Neutrophil (primary cell): ENCODE data around the gene HTRA1.

Source experiments
- H3K27ac ChIP-seq: fragments of 200-600 bp; sonication (generic); 2 replicates; pipeline ENCODE4 v1.5.1; 2016; ENCODE audit warnings: mild to moderate bottlenecking, moderate library complexity
- H3K27me3 ChIP-seq: fragments of 200-600 bp; sonication (generic); 2 replicates; pipeline ENCODE4 v1.6.0; 2016; ENCODE audit warnings: mild to moderate bottlenecking
- H3K36me3 ChIP-seq: fragments of 200-600 bp; sonication (generic); 2 replicates; pipeline ENCODE4 v1.5.1; 2017
- H3K4me1 ChIP-seq, 2 experiments: fragments of 200-600 bp in 1 of 2; sonication (generic) in 1 of 2; 1 replicate in 1 of 2; 2 replicates in 1 of 2; pipeline versions ENCODE4 v1.5.1 to v1.6.1; 2013 to 2016; ENCODE audit warnings: low read depth in 1 of 2, low read length in 1 of 2, mild to moderate bottlenecking in 1 of 2, moderate library complexity in 1 of 2; ENCODE audit not compliant: control insufficient read depth in 1 of 2, insufficient read depth in 1 of 2
- H3K4me3 ChIP-seq, 2 experiments: fragments of 200-600 bp in 1 of 2; sonication (generic) in 1 of 2; 1 replicate in 1 of 2; 2 replicates in 1 of 2; pipeline ENCODE4 v1.5.1; 2013 to 2016; ENCODE audit warnings: low read depth in 1 of 2, low read length in 1 of 2, mild to moderate bottlenecking in 1 of 2, moderate library complexity in 1 of 2
- H3K9me3 ChIP-seq: fragments of 200-600 bp; sonication (generic); 2 replicates; pipeline ENCODE4 v1.5.1; 2016
- TF ChIP-seq, protein P1 (sequence below): fragments of 200-600 bp; sonication (generic); IDR thresholded peaks from 2 replicates; pipeline ENCODE4 v1.5.1; 2016; ENCODE audit warnings: antibody characterized with exemption

Gene HTRA1

GRCh38 chr10:122507616-122508015 lies 46.3 kb downstream of the HTRA1 start:
- Histone ChIP-seq H3K27me3 (no peaks in the 10 kb centered on the region), H3K9me3 (no peaks in the 10 kb centered on the region), H3K36me3 (no peaks in the 10 kb centered on the region), H3K4me3 (no peak overlapping the region), H3K27ac (no peak overlapping the region), H3K4me1 (no peaks in the 10 kb centered on the region)
- TF ChIP-seq, protein P1, sequence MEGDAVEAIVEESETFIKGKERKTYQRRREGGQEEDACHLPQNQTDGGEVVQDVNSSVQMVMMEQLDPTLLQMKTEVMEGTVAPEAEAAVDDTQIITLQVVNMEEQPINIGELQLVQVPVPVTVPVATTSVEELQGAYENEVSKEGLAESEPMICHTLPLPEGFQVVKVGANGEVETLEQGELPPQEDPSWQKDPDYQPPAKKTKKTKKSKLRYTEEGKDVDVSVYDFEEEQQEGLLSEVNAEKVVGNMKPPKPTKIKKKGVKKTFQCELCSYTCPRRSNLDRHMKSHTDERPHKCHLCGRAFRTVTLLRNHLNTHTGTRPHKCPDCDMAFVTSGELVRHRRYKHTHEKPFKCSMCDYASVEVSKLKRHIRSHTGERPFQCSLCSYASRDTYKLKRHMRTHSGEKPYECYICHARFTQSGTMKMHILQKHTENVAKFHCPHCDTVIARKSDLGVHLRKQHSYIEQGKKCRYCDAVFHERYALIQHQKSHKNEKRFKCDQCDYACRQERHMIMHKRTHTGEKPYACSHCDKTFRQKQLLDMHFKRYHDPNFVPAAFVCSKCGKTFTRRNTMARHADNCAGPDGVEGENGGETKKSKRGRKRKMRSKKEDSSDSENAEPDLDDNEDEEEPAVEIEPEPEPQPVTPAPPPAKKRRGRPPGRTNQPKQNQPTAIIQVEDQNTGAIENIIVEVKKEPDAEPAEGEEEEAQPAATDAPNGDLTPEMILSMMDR, result no peak

DNA sequence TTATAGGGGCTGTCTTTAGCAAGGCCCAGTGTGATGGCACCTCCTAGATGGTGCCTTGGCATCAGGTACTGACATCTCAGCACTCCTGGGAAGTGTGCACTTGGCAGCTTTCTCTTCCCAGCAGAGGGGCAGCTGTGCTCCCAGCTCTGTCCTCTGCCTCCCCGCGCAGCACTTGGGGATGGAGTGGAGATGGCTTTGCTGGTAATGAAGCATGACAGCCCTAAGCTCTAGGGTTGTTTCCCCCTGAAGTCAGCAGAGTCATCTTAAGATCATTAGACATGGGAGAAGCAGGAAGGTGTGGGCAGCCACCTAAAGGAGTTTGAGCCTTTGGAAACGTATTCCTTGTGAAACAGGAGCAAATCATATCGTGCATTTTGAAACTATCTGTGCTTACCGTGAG lies 46.7 kb downstream of the HTRA1 start:
- Histone ChIP-seq H3K4me1 (no peaks in the 10 kb centered on the region), H3K36me3 (no peaks in the 10 kb centered on the region), H3K9me3 (no peaks in the 10 kb centered on the region), H3K27ac (no peak overlapping the region), H3K27me3 (no peaks in the 10 kb centered on the region), H3K4me3 (no peak overlapping the region)
- TF ChIP-seq, protein P1, result no peak

DNA sequence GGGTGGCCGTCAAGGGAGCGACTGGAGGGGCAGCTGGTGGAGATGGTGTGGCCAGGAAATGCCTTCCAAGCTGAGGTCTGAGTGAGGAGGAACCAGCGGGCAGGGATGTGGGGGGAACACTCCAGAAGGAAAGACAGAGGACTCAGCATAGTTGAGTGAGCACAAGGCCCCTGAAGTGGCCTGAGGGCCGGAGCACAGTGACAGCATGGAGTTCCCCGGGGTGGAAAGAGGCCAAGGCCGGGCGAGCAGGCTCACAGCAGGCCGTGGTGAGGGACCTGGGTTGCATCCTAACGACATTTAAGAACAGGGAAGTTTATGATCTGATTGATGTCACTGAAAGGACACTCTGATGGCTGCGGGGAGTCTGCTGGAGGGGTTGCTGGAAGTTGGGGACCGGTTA lies 48.0 kb downstream of the HTRA1 start:
- no peaks in the 10 kb centered on the region for H3K9me3 ChIP-seq
- H3K27me3 ChIP-seq, result no peaks in the 10 kb centered on the region
- H3K27ac ChIP-seq, result no peak overlapping the region
- H3K4me3 ChIP-seq, result no peak overlapping the region
- H3K4me1 ChIP-seq, result no peaks in the 10 kb centered on the region
- TF ChIP-seq, protein P1, result no peak
- H3K36me3 ChIP-seq, result no peaks in the 10 kb centered on the region

GRCh38 chr10:122510326-122510725 lies 49.0 kb downstream of the HTRA1 start:
- no peak overlapping the region for H3K4me3 ChIP-seq
- no peaks in the 10 kb centered on the region for H3K27me3 ChIP-seq
- H3K36me3 ChIP-seq, result no peaks in the 10 kb centered on the region
- H3K27ac ChIP-seq, result no peak overlapping the region
- TF ChIP-seq, protein P1, result no peak
- no peaks in the 10 kb centered on the region for H3K4me1 ChIP-seq
- H3K9me3 ChIP-seq, result no peaks in the 10 kb centered on the region

- Histone ChIP-seq H3K9me3 (no peaks in the 10 kb centered on the region), H3K27ac (no peak overlapping the region), H3K27me3 (no peaks in the 10 kb centered on the region), H3K36me3 (no peaks in the 10 kb centered on the region), H3K4me1 (no peaks in the 10 kb centered on the region), H3K4me3 (no peak overlapping the region)
- TF ChIP-seq, protein P1, result no peak
Observed at GRCh38 chr10:122510736-122511135, 49.4 kb downstream of the HTRA1 start.

DNA sequence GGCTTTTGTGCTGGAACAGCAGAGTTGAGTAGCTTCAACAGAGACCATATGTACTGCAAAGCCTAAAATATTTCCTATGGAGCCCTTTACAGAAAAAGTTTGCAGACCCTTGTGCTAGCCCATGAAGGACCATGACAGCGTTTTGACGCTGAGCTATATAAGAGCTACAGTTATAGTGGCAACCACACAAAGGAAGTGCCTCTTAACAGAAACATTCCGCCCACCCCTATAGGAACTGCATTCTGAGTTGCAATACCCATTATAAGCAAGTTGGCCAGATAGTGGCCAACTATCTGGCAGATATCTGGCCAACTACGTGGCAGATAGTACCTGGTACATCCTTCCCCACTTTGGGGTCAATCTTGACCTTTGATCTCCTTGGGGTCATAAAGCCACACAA lies 51.7 kb downstream of the HTRA1 start:
- TF ChIP-seq, protein P1, result no peak
- Histone ChIP-seq H3K27ac (no peak overlapping the region), H3K36me3 (no peaks in the 10 kb centered on the region), H3K4me1 (no peaks in the 10 kb centered on the region), H3K4me3 (no peak overlapping the region), H3K9me3 (no peaks in the 10 kb centered on the region), H3K27me3 (no peaks in the 10 kb centered on the region)
